ENCODE results near the gene NUDT22.

Gene NUDT22

DNA sequence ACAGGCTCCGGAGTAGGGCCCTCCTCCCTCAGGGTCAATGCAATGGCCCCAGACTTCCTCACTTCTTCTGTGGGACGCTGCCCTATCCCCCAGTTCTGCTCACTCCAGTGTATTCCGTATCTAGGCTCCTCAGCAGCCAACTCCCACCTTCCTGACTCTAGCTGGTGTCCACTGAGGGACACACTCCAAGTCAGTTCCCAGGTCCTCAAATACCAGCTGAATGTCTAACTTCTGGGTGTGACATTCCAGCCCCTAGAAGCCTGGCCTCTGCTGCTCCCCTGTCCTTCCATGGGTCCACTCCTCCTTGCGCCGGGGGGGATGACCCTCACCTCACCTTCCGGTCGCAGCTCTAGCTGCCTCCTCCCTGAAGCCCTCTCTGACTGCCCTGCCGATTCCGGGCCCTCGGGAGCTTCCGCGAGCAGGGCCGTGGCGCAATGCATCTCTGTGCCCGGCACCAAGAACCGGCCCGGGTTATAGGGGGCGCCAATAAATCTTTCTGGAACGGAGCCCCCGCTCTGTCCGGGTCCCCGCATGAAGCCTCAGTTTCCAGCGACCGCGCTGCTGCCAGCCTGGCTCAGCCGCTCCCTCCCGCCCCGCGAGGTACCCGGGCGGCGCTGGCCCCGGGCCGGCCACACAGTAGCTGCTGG lies 42.9 kb downstream of the NUDT22 start:
- in situ Hi-C loops (cut with HindIII; ENCODE audit: low sequenced_read_pairs): no loop called here

DNA sequence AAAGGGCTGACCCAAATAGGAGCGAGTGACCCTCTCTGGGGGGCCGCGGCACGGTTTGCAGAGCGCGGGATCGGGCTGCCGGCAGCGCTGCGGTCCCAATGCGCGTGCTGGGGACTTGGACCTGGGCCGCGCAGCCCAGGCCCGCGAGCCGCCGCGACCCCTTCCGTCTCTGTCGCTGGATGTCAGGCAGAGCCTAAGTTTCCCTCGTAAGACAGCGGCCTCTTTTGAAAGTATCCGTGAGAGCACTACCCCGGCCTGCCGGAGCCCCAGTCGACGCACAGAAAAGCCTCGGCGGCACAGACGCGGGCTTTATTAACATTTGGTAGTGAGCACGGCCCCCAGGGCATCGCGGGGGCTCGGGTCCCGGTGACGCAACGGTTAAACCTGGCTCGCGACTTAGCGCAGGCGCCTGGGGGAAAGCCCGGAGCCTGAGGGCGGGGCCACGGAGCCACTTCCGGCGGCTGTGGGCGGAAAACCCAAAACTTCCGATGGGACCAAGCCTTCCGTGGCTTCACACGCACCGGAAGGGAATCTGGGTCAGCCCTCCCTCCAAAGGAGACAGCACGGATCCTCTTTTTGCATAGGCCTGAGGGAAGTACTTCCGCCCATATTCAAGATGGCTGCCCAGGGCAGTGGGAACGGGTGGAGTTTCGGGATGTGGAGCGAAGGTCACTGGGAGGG lies 43.6 kb downstream of the NUDT22 start:
- in situ Hi-C loops (cut with HindIII; ENCODE audit: low sequenced_read_pairs): no loop called here

DNA sequence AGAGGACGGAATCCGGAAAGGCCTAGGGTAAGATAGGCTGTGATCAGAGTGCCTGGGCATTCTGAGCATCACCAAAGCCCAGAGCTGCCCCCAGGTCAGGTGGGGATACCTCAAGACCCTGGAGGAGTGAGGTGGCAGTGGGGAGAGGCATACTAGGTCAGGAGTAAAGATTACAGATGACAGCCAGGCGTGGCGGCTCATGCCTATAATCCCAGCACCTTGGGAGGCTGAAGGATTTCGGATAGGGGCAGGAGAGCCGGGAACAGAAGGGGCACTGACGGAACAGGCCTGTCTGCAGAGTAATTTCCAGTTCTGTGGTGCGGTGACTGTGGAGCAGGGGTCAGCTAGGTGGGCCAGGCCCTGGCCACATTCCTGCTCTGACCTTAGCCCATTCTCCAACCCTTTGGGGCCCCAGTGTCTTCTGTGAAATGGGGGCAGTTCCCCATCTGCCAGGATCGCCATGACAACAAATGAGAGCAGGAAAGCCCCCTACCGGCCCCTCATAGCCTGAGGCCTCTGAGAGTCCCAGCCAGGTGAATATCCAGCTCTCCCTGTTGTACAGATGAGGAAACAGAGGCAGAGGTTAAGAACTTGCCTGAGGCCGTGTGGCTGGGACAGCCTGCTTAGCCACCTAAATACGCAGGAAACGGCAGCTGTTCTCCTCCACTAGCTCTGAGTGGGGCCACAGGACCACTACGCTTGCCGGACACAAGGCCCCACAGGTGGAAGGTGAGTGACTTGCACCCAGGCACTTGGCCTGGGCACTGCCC lies 49.1 kb downstream of the NUDT22 start:
- in situ Hi-C loops (cut with HindIII; ENCODE audit: low sequenced_read_pairs): no loop called here

DNA sequence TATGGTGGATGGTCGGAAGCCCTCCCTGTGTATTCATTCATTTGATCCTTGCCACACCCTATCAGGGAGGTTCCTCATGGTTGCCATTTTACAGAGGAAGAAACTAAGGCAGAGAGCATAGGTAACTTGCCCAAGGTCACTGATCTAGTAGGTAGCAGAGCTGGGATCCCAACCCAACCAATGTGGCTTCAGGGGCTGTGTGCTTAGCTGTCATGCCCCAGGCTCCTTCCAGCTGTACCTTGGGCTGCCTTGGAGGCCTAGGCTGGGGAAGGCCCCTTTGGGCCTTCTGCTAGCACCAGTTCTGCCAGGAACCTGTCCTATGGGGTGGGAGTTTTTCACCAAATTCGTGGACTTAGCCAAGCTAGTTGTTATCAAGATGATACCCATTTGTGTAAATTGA lies 49.8 kb downstream of the NUDT22 start:
- in situ Hi-C loops (cut with HindIII; ENCODE audit: low sequenced_read_pairs): no loop called here

DNA sequence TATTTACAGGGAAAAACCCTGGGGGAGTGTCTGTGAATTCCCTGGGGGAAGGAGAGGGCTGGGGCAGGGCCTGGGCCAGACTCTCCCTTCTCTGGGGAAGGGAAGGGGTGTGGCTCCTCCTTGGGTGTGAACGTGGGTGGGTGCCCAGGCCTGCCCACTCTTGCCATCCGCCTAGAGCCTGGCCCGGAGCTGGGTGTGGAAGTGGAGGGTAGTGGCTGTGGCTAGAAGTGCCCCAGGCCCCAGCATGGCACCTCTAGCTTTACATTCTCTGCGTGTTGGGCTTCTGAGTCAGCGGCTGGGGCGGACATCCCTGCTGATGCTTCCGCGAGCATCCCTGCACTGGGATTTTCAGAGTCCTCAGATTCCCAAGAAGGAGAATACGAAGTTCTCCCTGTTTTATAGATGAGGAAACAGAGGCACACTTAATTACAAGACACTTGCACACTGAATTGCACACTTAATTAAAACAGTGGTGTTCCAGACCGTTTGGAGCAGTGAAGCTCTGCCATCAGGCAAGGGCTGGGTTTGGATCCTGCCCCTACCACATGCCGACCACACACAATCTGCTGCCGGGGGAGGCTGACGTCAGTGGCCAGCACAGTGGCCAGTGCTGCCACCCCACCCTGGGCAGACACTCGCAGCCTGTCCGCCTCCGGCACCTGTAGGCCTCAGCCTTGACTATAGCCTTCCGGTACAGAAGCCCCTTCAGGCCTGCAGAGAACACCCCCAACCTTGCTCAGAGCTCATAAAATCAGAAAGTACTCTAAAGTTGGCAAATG lies 50.8 kb downstream of the NUDT22 start:
- in situ Hi-C loops (cut with HindIII; ENCODE audit: low sequenced_read_pairs): no loop called here

DNA sequence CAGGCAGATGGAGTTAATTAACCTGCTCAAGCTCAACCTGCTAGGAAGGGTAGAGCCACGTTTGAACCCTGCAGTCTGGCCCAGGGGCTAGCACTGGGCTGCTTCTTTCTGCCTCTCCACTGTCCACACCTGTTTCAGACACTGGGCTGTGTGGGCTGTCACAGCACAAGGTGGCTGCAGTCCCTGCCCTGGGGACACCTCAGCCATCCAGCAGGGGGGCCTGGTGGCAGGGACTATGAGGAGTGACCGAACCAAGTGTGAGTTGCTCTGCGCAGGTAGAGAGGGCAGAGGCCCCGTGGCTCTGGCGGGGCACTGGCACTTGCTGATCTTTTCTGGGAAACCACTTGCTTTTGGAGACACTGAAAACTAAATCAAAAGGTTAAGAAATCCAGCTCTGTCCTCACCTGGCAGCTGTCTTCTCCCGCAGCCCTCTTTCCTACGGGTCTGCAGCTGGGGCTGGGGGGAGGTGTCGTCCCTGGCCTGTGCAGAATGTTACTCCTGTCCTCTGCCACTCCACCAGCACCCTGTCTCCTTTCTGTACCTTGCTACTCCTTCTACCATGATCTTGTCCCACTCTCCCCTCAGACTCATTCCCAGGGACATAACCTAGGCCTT lies 52.6 kb downstream of the NUDT22 start:
- in situ Hi-C loops (cut with HindIII; ENCODE audit: low sequenced_read_pairs): no loop called here
